Measurements from ENCODE around the gene CWC27.

The CWC27 gene

DNA sequence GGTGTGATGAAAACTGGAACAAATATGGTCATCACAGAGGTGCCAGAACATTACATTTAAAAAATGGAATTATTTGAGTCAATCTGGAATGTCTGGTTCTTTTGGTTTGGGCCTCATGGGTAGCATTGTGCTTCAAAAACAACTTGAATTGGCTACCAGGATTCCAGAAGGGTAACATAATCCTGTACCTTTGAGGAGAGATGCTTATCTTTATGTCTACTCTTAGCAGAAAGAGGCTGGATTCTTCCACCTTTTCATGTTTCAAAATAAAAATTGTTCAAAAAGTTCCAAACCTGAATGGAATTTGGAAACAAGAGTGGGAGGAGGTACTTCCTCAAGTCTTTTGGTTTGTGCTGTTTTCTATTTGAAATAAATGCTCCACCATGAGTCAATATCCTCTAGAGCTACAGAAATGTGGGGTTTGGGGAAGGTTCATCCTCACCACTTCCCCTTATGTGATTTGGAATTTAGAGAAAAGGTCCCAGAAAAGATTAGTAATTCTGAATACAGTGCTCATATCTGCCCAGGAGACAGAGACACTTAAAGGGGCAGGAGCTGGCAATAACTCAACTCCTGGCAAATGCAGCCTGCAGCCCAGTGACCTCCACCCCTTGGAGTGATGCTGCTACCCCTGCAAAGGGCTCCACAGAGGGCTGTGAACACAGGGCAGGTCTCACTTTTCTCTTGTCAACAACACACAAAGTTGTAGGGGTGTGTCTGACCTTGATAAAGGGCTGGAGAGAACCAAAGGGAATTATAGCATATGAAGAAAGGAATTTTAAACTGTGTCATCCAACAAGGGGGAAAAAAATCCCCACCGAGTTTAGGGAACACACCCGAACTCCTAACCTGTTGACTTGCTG, 272.8 kb downstream of the CWC27 start:
- no peak for DNase-seq (ENCODE audit: low spot score in 2 of 2)
- H3K4me3 Mint-ChIP-seq = no peak overlapping the region
- ATAC-seq (replicated peaks; ENCODE audit: extremely low read depth, poor library complexity, severe bottlenecking) = no peak
- H3K36me3 Mint-ChIP-seq (ENCODE audit: insufficient read depth) = no peaks in the 10 kb centered on the region
- no peak overlapping the region for H3K27ac Mint-ChIP-seq (ENCODE audit: low read depth)
- H3K9me3 Mint-ChIP-seq = no peaks in the 10 kb centered on the region
- no peaks in the 10 kb centered on the region for H3K27me3 Mint-ChIP-seq
- peaks cover 16% of the 10 kb centered on the region for H3K4me1 Mint-ChIP-seq

- Mint-ChIP-seq H3K4me3 (no peak overlapping the region), H3K4me1 (no peaks in the 10 kb centered on the region), H3K36me3 (ENCODE audit: insufficient read depth) (no peaks in the 10 kb centered on the region), H3K9me3 (no peaks in the 10 kb centered on the region), H3K27me3 (no peaks in the 10 kb centered on the region), H3K27ac (ENCODE audit: low read depth) (no peak overlapping the region)
- ATAC-seq (replicated peaks; ENCODE audit: extremely low read depth, poor library complexity, severe bottlenecking) (no peak), DNase-seq (ENCODE audit: low spot score in 2 of 2) (no peak)
These were observed 275.2 kb downstream of the CWC27 start for GRCh38 chr5:65043843-65044359.

- Mint-ChIP-seq H3K27me3 (no peaks in the 10 kb centered on the region), H3K27ac (ENCODE audit: low read depth) (no peak overlapping the region), H3K4me1 (no peaks in the 10 kb centered on the region), H3K4me3 (no peak overlapping the region), H3K9me3 (no peaks in the 10 kb centered on the region), H3K36me3 (ENCODE audit: insufficient read depth) (no peaks in the 10 kb centered on the region)
- no peak for ATAC-seq (replicated peaks; ENCODE audit: extremely low read depth, poor library complexity, severe bottlenecking)
- DNase-seq (ENCODE audit: low spot score in 2 of 2) = no peak
These were observed 278.5 kb downstream of the CWC27 start for GRCh38 chr5:65047225-65047624.

DNA sequence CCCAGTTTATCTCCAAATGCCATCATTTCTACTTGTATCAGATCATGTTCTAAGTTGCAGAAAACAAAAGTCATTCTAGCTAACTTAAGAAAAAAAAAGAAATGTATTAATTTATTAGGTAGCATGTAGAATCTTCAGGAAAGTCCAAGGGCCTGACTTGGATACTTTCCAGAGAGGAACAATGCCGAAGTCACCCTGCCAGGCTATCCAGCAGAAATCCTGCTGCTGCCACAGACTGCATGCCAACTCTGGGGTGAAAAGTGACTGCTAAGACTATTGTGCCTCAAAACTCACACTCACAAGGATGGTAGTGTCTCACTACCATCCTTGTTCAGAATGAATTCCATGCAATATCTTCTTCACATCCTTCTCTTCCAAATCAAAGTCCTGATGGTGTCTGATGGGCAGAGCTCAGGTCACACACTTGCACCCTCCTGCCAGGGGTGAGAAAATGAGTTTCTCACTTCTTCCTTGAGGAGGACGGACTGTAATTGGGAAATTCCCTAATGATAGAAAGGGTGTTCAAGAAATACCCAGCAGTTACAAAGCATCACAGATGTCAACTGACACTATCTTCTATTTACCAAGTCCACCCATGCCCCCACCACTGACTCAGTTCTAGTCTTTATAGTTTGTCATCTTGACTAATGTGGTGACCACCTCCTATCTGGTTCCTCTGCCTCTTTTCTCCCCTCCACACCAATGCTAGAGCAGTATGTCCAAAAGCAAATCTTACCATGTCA, 279.4 kb downstream of the CWC27 start:
- H3K4me1 Mint-ChIP-seq = no peaks in the 10 kb centered on the region
- H3K4me3 Mint-ChIP-seq = no peak overlapping the region
- no peaks in the 10 kb centered on the region for H3K9me3 Mint-ChIP-seq
- ATAC-seq (replicated peaks; ENCODE audit: extremely low read depth, poor library complexity, severe bottlenecking) = no peak
- no peak for DNase-seq (ENCODE audit: low spot score in 2 of 2)
- H3K36me3 Mint-ChIP-seq (ENCODE audit: insufficient read depth) = no peaks in the 10 kb centered on the region
- H3K27me3 Mint-ChIP-seq = no peaks in the 10 kb centered on the region
- no peak overlapping the region for H3K27ac Mint-ChIP-seq (ENCODE audit: low read depth)

DNA sequence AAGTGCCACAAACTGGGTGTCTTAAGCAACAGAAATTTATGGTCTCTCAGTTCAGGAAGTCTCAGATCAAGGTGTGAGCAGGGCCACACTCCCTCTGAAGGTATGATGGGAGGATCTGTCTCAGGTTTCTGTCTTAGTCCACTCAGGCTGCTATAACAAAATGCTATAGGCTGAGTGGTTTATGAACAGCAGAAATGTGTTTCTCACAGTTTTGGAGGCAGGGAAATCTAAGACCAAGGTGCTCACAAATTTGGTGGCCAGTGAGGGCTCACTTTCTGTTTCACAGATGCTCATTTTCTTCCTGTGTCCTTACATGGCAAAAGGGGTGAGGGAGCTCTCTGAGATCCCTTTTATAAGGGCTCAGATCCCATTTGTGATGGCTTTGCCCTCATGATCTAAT, 281.4 kb downstream of the CWC27 start:
- ATAC-seq (replicated peaks; ENCODE audit: extremely low read depth, poor library complexity, severe bottlenecking) (no peak), DNase-seq (ENCODE audit: low spot score in 2 of 2) (no peak)
- Mint-ChIP-seq H3K4me3 (no peak overlapping the region), H3K27ac (ENCODE audit: low read depth) (no peak overlapping the region), H3K4me1 (no peaks in the 10 kb centered on the region), H3K36me3 (ENCODE audit: insufficient read depth) (no peaks in the 10 kb centered on the region), H3K27me3 (no peaks in the 10 kb centered on the region), H3K9me3 (no peaks in the 10 kb centered on the region)

- no peaks in the 10 kb centered on the region for H3K9me3 Mint-ChIP-seq
- ATAC-seq (replicated peaks; ENCODE audit: extremely low read depth, poor library complexity, severe bottlenecking) (no peak), DNase-seq (ENCODE audit: low spot score in 2 of 2) (no peak)
- no peak overlapping the region for H3K27ac Mint-ChIP-seq (ENCODE audit: low read depth)
- no peaks in the 10 kb centered on the region for H3K36me3 Mint-ChIP-seq (ENCODE audit: insufficient read depth)
- H3K4me3 Mint-ChIP-seq = no peak overlapping the region
- H3K4me1 Mint-ChIP-seq = no peaks in the 10 kb centered on the region
- H3K27me3 Mint-ChIP-seq = no peaks in the 10 kb centered on the region
These were observed 282.2 kb downstream of the CWC27 start for GRCh38 chr5:65050826-65051498.

- no peak for DNase-seq (ENCODE audit: low spot score in 2 of 2)
- Mint-ChIP-seq H3K4me1 (no peaks in the 10 kb centered on the region), H3K27ac (ENCODE audit: low read depth) (no peak overlapping the region), H3K27me3 (peaks cover 8% of the 10 kb centered on the region), H3K9me3 (no peaks in the 10 kb centered on the region), H3K36me3 (ENCODE audit: insufficient read depth) (no peaks in the 10 kb centered on the region), H3K4me3 (no peak overlapping the region)
- ATAC-seq (replicated peaks; ENCODE audit: extremely low read depth, poor library complexity, severe bottlenecking) = no peak
These were observed 287.2 kb downstream of the CWC27 start for GRCh38 chr5:65055938-65056337.

GRCh38 chr5:65059681-65060598, 291.2 kb downstream of the CWC27 start:
- no peak overlapping the region for H3K27ac Mint-ChIP-seq (ENCODE audit: low read depth)
- no peaks in the 10 kb centered on the region for H3K4me1 Mint-ChIP-seq
- H3K27me3 Mint-ChIP-seq = peaks cover 17% of the 10 kb centered on the region
- H3K9me3 Mint-ChIP-seq = no peaks in the 10 kb centered on the region
- ATAC-seq (replicated peaks; ENCODE audit: extremely low read depth, poor library complexity, severe bottlenecking) = no peak
- no peak overlapping the region for H3K4me3 Mint-ChIP-seq
- H3K36me3 Mint-ChIP-seq (ENCODE audit: insufficient read depth) = no peaks in the 10 kb centered on the region
- no peak for DNase-seq (ENCODE audit: low spot score in 2 of 2)

GRCh38 chr5:65061250-65061973, 292.7 kb downstream of the CWC27 start:
- H3K36me3 Mint-ChIP-seq (ENCODE audit: insufficient read depth) = no peaks in the 10 kb centered on the region
- no peak overlapping the region for H3K27ac Mint-ChIP-seq (ENCODE audit: low read depth)
- no peaks in the 10 kb centered on the region for H3K4me1 Mint-ChIP-seq
- H3K27me3 Mint-ChIP-seq = peaks cover 32% of the 10 kb centered on the region
- DNase-seq (ENCODE audit: low spot score in 2 of 2) (no peak), ATAC-seq (replicated peaks; ENCODE audit: extremely low read depth, poor library complexity, severe bottlenecking) (no peak)
- no peak overlapping the region for H3K4me3 Mint-ChIP-seq
- no peaks in the 10 kb centered on the region for H3K9me3 Mint-ChIP-seq

DNA sequence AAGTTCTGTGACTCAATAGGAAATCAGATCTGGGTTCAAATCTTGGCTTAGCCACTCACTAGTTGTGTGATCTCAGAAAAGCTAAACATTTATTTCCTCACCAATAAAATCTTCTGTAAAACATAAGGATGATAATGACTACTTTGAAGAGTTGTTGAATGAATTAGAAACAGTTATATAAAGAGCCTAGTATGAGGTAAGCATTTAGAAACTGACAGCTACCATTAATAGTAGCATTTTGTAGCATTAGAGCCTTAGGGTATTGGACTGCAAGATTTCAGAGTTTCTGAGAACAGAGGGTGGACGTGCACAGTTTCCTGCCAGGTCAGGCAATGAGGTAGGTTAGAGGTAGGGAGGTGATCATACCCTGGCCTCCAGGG, 293.2 kb downstream of the CWC27 start:
- DNase-seq (ENCODE audit: low spot score in 2 of 2) (no peak), ATAC-seq (replicated peaks; ENCODE audit: extremely low read depth, poor library complexity, severe bottlenecking) (no peak)
- no peak overlapping the region for H3K27ac Mint-ChIP-seq (ENCODE audit: low read depth)
- no peaks in the 10 kb centered on the region for H3K4me1 Mint-ChIP-seq
- H3K36me3 Mint-ChIP-seq (ENCODE audit: insufficient read depth) = no peaks in the 10 kb centered on the region
- H3K27me3 Mint-ChIP-seq = peaks cover 34% of the 10 kb centered on the region
- H3K4me3 Mint-ChIP-seq = no peak overlapping the region
- H3K9me3 Mint-ChIP-seq = no peaks in the 10 kb centered on the region

DNA sequence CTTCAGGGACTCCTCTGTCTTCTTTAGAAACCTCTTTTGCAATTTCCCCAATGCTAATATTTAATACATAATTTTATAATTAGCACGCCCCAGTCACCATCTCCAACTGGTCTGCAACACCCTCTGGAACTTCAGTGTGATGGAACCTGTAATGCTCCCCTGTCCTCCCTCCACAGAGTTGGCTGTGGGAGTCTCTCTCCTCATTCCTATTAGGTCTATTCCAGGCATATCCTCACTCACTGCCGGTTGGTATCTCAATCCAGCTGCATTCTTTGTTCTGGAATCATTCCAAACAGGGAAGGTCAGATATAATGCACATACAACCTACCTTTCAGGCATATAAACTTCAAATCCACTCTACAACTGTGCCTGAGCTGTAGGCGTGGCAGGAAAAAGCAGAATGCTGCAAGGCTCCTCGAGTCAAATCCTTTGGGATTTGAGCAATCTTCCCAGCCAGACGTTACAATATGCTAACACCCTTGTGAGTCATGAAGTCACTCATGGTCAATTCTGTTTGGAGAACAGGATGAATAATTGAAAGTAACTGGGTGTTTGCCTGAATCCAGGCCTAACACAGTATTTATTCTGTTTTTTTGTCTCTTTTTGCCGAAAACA, 293.8 kb downstream of the CWC27 start:
- H3K36me3 Mint-ChIP-seq (ENCODE audit: insufficient read depth) = no peaks in the 10 kb centered on the region
- peaks cover 33% of the 10 kb centered on the region for H3K27me3 Mint-ChIP-seq
- ATAC-seq (replicated peaks; ENCODE audit: extremely low read depth, poor library complexity, severe bottlenecking) (no peak), DNase-seq (ENCODE audit: low spot score in 2 of 2) (no peak)
- no peaks in the 10 kb centered on the region for H3K9me3 Mint-ChIP-seq
- H3K4me3 Mint-ChIP-seq = no peak overlapping the region
- H3K27ac Mint-ChIP-seq (ENCODE audit: low read depth) = no peak overlapping the region
- H3K4me1 Mint-ChIP-seq = no peaks in the 10 kb centered on the region

All from central memory CD8-positive, alpha-beta T cell (primary cell).